WTC11 (cell line): ENCODE data around the gene ATP11B.

ENCODE experiments used
- ATF2 ChIP-seq: sonication (generic); formaldehyde crosslinking; IDR thresholded peaks from 2 replicates; pipeline ENCODE4 v1.8.1; 2022; ENCODE audit warnings: low read depth, missing genetic modification reagents, borderline replicate concordance
- FOXJ3 ChIP-seq: sonication (generic); formaldehyde crosslinking; IDR thresholded peaks from 2 replicates; pipeline ENCODE4 v1.9.0; 2021; ENCODE audit warnings: missing genetic modification reagents, mild to moderate bottlenecking, borderline replicate concordance
- FOXK1 ChIP-seq: sonication (generic); formaldehyde crosslinking; IDR thresholded peaks from 2 replicates; pipeline ENCODE4 v1.8.0; 2022; ENCODE audit warnings: mild to moderate bottlenecking, moderate library complexity, missing genetic modification reagents
- GABPB1 ChIP-seq: sonication (generic); formaldehyde crosslinking; IDR thresholded peaks from 2 replicates; pipeline ENCODE4 v1.8.1; 2023; ENCODE audit warnings: mild to moderate bottlenecking, missing genetic modification reagents
- HMGA2 ChIP-seq: fragments of 250-450 bp; sonication (Bioruptor Pico); IDR thresholded peaks from 2 replicates; pipeline ENCODE4 v1.4.0; 2021; ENCODE audit warnings: mild to moderate bottlenecking, moderate library complexity
- JUN ChIP-seq: sonication (generic); formaldehyde crosslinking; IDR thresholded peaks from 2 replicates; pipeline ENCODE4 v1.8.0; 2023; ENCODE audit warnings: mild to moderate bottlenecking, missing genetic modification reagents
- NFE2L1 ChIP-seq: sonication (generic); formaldehyde crosslinking; IDR thresholded peaks from 2 replicates; pipeline ENCODE4 v1.8.1; 2023; ENCODE audit warnings: missing genetic modification reagents
- NR3C1 ChIP-seq: sonication (generic); formaldehyde crosslinking; conservative IDR thresholded peaks from 2 replicates; pipeline ENCODE4 v1.8.1; 2023; ENCODE audit warnings: low read depth, mild to moderate bottlenecking, missing genetic modification reagents
- SP1 ChIP-seq: sonication (generic); formaldehyde crosslinking; conservative IDR thresholded peaks from 2 replicates; pipeline ENCODE4 v1.8.1; 2022; ENCODE audit warnings: missing genetic modification reagents
- TEAD4 ChIP-seq: sonication (generic); formaldehyde crosslinking; IDR thresholded peaks from 2 replicates; pipeline ENCODE4 v1.8.0; 2022; ENCODE audit warnings: mild to moderate bottlenecking, missing genetic modification reagents
- ZNF219 ChIP-seq: sonication (generic); formaldehyde crosslinking; IDR thresholded peaks from 2 replicates; pipeline ENCODE4 v1.8.0; 2023; ENCODE audit warnings: missing genetic modification reagents, mild to moderate bottlenecking, borderline replicate concordance
- TF ChIP-seq, protein P1 (sequence below): fragments of 200-600 bp; IDR thresholded peaks from 2 replicates; pipeline ENCODE4 v1.8.0; 2022; ENCODE audit warnings: antibody characterized with exemption
- TF ChIP-seq, protein P2 (sequence below): sonication (generic); formaldehyde crosslinking; IDR thresholded peaks from 2 replicates; pipeline ENCODE4 v1.8.0; 2022; ENCODE audit warnings: mild to moderate bottlenecking, missing genetic modification reagents
- TF ChIP-seq, protein P3 (sequence below): sonication (generic); formaldehyde crosslinking; IDR thresholded peaks from 2 replicates; pipeline ENCODE4 v1.8.1; 2022; ENCODE audit warnings: missing genetic modification reagents, borderline replicate concordance

DNA sequence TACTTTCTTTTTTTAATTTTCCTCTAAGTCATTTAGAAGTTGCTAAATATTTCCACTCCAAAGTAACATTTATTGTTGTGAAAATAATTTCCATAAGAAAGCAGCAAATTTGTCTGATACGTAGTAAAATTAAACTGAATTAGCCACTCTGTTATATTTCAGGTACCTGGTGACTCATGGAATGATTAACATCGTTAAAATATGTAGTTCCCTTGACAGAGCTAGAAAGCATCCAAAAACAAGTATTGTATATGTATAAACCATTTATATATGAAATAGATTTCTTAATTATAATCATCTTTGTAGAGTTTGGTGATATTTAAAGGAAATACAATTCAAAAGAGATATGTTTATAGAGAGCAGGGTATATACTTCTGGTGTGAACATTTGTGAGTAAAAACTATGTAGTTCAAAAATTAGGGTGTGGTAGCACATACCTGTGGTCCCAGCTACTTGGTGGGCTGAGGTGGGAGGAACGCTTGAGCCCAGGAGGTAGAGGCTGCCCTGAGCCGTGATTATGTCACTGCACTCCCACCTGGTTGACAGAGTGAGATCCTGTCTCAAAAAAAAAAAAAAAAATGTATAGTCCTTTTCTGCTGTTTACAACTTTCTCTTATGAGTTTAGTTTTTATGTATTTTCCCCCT lies 36.6 kb downstream of the ATP11B start:
- TF ChIP-seq NR3C1 (CRISPR knock-in tag) (no peak), FOXJ3 (CRISPR knock-in tag) (no peak), JUN (no peak), GABPB1 (CRISPR knock-in tag) (no peak), NFE2L1 (no peak), HMGA2 (no peak), SP1 (CRISPR knock-in tag) (no peak), TEAD4 (CRISPR knock-in tag) (no peak), FOXK1 (CRISPR knock-in tag) (no peak), ATF2 (no peak), ZNF219 (no peak)
- TF ChIP-seq, protein P1, sequence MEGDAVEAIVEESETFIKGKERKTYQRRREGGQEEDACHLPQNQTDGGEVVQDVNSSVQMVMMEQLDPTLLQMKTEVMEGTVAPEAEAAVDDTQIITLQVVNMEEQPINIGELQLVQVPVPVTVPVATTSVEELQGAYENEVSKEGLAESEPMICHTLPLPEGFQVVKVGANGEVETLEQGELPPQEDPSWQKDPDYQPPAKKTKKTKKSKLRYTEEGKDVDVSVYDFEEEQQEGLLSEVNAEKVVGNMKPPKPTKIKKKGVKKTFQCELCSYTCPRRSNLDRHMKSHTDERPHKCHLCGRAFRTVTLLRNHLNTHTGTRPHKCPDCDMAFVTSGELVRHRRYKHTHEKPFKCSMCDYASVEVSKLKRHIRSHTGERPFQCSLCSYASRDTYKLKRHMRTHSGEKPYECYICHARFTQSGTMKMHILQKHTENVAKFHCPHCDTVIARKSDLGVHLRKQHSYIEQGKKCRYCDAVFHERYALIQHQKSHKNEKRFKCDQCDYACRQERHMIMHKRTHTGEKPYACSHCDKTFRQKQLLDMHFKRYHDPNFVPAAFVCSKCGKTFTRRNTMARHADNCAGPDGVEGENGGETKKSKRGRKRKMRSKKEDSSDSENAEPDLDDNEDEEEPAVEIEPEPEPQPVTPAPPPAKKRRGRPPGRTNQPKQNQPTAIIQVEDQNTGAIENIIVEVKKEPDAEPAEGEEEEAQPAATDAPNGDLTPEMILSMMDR: no peak
- TF ChIP-seq, protein P2, sequence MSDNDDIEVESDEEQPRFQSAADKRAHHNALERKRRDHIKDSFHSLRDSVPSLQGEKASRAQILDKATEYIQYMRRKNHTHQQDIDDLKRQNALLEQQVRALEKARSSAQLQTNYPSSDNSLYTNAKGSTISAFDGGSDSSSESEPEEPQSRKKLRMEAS (CRISPR knock-in tag): no peak
- TF ChIP-seq, protein P3, sequence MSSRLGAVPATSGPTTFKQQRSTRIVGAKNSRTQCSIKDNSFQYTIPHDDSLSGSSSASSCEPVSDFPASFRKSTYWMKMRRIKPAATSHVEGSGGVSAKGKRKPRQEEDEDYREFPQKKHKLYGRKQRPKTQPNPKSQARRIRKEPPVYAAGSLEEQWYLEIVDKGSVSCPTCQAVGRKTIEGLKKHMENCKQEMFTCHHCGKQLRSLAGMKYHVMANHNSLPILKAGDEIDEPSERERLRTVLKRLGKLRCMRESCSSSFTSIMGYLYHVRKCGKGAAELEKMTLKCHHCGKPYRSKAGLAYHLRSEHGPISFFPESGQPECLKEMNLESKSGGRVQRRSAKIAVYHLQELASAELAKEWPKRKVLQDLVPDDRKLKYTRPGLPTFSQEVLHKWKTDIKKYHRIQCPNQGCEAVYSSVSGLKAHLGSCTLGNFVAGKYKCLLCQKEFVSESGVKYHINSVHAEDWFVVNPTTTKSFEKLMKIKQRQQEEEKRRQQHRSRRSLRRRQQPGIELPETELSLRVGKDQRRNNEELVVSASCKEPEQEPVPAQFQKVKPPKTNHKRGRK (CRISPR knock-in tag): no peak
